NCI-H2107 (cell line): ENCODE measurements around the gene XKR7.

Source experiments
- DNase-seq: peaks from one replicate; lab custom pipeline; 2025; lab: John Stamatoyannopoulos, UW

The XKR7 gene

DNA sequence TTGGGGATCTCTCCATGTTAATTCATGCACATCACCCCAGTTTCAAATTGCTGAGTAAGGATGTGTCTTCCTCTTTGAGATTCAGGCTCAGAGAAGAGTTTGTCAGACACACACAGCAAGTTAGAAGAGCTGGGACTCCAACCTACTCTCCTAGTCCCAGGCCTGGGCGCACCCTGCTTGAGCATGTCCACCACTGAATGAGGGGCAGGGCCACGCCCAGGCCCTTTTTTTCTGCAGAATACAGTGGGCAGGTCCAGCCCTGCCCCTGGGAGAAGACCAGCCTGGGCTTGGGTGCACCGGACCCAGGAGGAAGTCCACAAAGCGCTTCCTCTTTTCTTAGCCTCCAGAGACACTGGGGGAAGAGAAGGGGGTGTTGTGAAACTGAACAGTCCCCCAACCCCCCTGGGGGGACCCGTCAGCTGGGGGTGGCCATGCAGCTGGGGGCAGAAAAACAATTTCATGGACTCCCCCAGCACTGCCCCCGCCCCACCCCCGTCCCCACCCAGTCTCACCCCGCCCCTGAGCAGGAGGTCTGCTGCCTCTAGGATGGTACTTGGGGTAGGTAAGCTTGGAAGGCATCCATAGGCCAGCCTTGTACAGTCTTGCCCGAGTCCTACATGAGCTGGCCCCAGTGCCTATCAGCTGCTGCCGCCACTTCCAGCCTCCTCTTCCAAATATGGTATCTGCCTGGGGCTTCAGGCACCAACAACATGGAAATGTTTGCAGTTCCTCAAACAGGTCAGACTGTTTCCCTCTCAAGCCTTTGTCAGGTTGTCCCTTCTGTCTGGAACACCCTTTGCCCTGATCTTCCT is 72.4 kb downstream of the XKR7 start:
- no peak for DNase-seq

DNA sequence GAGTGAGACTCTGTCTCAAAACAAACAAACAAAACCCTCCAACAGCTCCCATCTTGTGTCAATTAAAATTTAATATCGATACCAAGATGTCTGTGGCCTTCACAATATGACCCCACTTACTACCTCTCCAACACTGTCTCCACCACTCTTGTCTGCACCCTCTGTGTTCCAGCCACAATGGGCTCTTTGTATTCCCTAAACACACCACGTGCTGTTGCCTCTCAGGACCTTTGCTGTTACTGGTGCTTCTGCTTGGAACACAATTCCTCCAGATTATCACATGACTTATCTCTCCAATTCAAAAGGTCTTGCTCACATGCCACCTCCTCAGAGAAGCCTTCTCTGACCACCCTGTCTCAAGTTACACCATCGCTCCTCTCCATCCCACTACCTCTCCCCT is 78.0 kb downstream of the XKR7 start:
- DNase-seq = no peak

DNA sequence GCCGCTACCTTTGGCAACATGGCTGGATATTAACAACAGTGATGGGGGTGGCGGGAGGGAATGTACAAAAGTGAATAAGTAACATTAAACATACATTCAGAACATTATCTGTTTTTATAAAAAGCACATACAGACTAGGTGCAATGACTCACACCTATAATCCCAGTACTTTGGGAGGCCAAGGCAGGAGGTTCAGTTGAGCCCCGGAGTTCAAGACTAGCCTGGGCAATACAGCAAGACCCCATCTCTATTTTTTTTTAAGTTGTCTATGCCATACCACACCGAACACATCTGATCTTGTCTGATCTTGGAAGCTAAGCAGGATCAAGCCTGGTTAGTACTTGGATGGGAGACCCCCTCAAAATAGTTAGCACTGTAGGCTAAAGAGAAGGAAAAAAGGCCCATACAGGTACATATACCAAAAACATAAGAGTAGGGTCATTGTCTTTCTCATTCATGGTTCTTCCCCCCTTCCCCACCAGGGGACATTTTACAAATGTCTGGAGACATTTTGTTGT is 82.4 kb downstream of the XKR7 start:
- DNase-seq = no peak

DNA sequence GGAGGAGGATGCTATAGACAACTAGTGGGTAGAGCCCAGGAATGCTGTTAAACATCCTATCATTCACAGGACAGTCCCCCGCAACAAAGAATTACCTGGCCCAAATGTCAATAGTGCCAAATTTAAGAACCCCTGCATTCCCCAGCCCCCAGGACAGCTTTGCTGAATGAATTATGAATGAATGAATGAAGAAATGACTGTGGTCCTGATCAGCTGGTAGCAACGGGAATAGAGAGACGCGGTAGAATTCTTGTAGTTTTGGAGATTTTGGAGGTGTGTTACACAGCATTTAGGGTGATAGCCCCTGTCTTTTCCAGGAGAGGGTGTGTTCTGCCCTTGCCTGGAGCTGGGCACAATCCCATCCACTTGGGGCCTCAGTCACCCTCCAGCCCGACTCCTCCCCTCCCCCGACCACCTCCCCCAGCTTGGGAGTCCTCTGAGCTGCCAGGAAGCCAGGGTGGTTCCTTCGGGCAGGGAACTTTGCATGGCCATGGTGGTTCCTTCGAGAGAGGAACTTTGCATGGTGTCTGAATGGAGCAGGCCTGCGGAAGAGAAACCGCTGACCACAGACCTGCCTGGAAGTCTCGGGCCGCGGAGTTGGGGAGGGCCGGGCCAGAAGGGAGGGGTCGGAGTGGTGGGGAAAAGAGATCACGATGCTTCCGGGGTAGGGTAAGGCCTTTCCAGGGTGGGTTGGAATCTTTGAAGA is 83.1 kb downstream of the XKR7 start:
- no peak for DNase-seq

DNA sequence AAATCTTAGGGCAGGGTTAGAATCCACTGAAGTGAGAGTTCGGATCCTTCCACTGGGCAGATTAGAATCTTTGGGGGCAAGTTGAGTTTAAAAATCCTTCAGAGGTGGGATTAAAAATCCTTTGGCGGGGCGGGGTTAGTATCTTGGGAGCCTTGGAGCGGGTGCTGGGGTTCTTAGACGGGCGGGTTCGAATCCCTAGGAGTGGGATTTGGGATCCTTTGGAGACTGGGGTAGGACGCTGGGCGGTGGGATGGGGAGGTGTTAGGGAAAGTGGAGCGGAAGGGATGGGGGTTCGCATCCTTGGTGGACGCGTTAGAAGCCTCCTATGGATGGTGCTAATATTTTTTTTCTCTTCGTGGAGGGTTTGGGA is 83.8 kb downstream of the XKR7 start:
- no peak for DNase-seq

DNA sequence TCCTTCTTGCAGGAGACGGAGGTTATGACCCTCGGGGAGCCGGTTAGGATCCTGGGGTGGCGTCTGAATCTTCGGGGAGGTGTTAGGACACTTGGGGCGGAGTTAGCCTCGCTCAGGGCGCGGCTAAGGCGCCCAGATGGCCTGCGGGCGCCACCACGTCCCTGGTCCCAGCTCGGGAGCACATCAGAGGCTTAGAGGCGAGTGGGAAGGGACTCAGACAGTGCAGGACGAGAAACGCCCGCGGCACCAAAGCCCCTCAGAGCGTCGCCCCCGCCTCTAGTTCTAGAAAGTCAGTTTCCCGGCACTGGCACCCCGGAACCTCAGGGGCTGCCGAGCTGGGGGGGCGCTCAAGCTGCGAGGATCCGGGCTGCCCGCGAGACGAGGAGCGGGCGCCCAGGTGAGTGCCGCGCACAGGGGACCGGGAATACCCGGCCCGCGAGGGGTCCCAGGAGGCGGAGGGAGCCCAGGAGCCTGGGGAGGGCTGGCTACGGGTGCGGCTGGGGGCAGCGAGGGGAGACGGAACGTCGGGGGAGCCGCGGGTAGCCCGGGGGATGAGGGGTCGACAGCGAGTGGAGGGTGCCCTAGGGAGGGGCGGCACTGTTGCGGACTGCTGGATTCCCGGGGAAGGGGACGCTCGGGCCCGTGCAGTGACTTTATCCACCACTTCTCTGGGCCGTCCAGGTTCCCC is 84.3 kb downstream of the XKR7 start, which contains the start of gene HCK:
Gene HCK (plus strand): TSS at position 153 of the 688 bp plus-strand sequence.
- no peak for DNase-seq

DNA sequence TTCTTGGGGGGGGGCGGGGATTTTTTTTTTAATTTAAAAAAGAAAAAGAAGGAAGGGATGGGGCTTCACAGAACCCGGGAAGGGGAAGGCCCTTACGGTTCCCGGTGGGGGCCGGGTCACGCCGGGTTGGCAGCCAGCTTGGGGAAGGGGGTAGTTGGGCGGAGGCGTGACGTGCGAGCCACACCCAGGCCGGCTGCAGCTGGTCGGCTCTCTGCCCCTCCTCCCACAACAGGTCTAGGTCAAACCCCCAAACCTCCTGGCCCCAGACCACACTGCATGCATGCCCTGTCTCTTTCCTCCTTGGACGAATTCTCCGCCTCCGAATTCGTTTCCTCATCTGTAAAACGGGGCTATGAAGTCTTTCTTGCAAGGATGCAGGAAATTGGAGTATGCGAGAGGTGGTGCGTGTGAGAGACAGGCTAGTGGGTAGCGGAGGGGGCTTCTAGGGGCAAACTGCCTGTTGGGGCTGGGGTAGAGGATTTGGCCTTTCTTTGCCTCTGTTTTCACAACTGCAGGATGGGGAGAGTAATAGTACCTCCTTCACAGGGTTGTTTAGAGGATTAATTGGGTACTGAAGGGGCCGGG is 84.9 kb downstream of the XKR7 start:
- DNase-seq = no peak
